GM12878 (cell line): ENCODE results near the gene PCBD1. TPM values are rescaled to one million over a fixed set of nuclear protein-coding genes. Genes with fewer than 3 reads are reported as not detected.

Experiments used
- ATAC-seq: fragments of 200-7000 bp; cut with Tn5 transposase; 3 replicates; pipeline ENCODE4 v1.9.1; 2020; ENCODE audit warnings: mild to moderate bottlenecking, moderate library complexity
- BruUV-seq: library from RNA; stranded (reverse); fragments of 400-500 nt; replicated peaks from 2 replicates; lab custom pipeline; 2021; lab: Mats Ljungman, UMichigan
- CTCF ChIA-PET: fragments of 300-600 bp; sonication (Branson Sonifier 250); formaldehyde crosslinking; extraction: SDS; loops from one replicate; lab custom pipeline; 2021; ENCODE audit warnings: inconsistent platforms; lab: Yijun Ruan, JAX
- POLR2A ChIA-PET: fragments of 350-600 bp; formaldehyde crosslinking; extraction: SDS; loops from one replicate; lab custom pipeline; 2021; ENCODE audit warnings: inconsistent platforms; lab: Charles Lee
- RAD21 ChIA-PET: fragments of 300-600 bp; sonication (Branson Sonifier 250); formaldehyde crosslinking; loops from one replicate; lab custom pipeline; 2023; ENCODE audit warnings: antibody characterized with exemption; ENCODE audit not compliant: unreplicated experiment; lab: Charles Lee
- SMC1A ChIA-PET: fragments of 300-600 bp; sonication (Branson Sonifier 250); formaldehyde crosslinking; loops from one replicate; lab custom pipeline; 2023; ENCODE audit not compliant: unreplicated experiment, uncharacterized antibody; lab: Charles Lee
- DNase-seq: peaks from one replicate; pipeline ENCODE4 v3.0.0-alpha.2; 2011; ENCODE audit warnings: low read depth, low spot score
- FAIRE-seq: peaks from 3 replicates; lab custom pipeline; 2011; peaks lifted over from hg19 to GRCh38; lab: Jason Lieb, UNC
- H2AFZ ChIP-seq: 2 replicates; pipeline ENCODE4 v1.6.0; 2011; ENCODE audit warnings: low read depth, low read length, control low read depth; ENCODE audit not compliant: control insufficient read depth
- H3K27ac ChIP-seq: 2 replicates; pipeline ENCODE4 v1.5.1; 2011; ENCODE audit warnings: control low read depth; ENCODE audit not compliant: control insufficient read depth, insufficient read depth
- H3K27me3 ChIP-seq, 2 experiments: replicated peaks in 1 of 2; 2 replicates each; pipeline versions ENCODE4 v1.6.0 to v1.6.1; 2011; ENCODE audit warnings: low read length in 1 of 2; ENCODE audit not compliant: control insufficient read depth in 2 of 2, insufficient read depth in 2 of 2
- H3K36me3 ChIP-seq, 2 experiments: 2 replicates each; pipeline ENCODE4 v1.5.1; 2011; ENCODE audit warnings: low read length in 1 of 2; ENCODE audit not compliant: control insufficient read depth in 2 of 2, insufficient read depth in 2 of 2
- H3K4me1 ChIP-seq: 2 replicates; pipeline ENCODE4 v1.6.1; 2011; ENCODE audit warnings: mild to moderate bottlenecking, low read length, moderate library complexity, mixed read lengths; ENCODE audit not compliant: control insufficient read depth, insufficient read depth
- H3K4me2 ChIP-seq: 2 replicates; pipeline ENCODE4 v1.6.0; 2011; ENCODE audit warnings: control low read depth; ENCODE audit not compliant: control insufficient read depth, insufficient read depth
- H3K4me3 ChIP-seq: fragments of 200-600 bp; sonication (generic); 2 replicates; pipeline ENCODE4 v1.5.1; 2016
- H3K79me2 ChIP-seq: 2 replicates; pipeline ENCODE4 v1.6.0; 2011; ENCODE audit warnings: low read length; ENCODE audit not compliant: control insufficient read depth, insufficient read depth
- H3K9ac ChIP-seq: 2 replicates; pipeline ENCODE4 v1.8.0; 2011; ENCODE audit warnings: low read length, control low read depth, mixed read lengths; ENCODE audit not compliant: control insufficient read depth, insufficient read depth
- H3K9me3 ChIP-seq: replicated peaks from 3 replicates; pipeline ENCODE4 v1.5.1; 2011; ENCODE audit warnings: mild to moderate bottlenecking, low read length; ENCODE audit not compliant: control insufficient read depth, insufficient read depth
- H4K20me1 ChIP-seq: 2 replicates; pipeline ENCODE4 v1.6.0; 2011; ENCODE audit not compliant: control insufficient read depth, insufficient read depth
- PAX5 ChIP-seq: IDR thresholded peaks from 2 replicates; pipeline ENCODE4 v1.6.1; 2011; ENCODE audit warnings: low read depth, low read length, borderline replicate concordance
- REST ChIP-seq: IDR thresholded peaks from 2 replicates; pipeline ENCODE4 v1.6.1; 2012; ENCODE audit warnings: mild to moderate bottlenecking, low read depth, low read length
- SREBF2 ChIP-seq: IDR thresholded peaks from 2 replicates; pipeline ENCODE4 v1.6.1; 2012; ENCODE audit warnings: mild to moderate bottlenecking, low read length
- STAT1 ChIP-seq: fragments of 450-650 bp; conservative IDR thresholded peaks from 2 replicates; pipeline ENCODE4 v1.6.1; 2014; ENCODE audit warnings: antibody characterized with exemption, mild to moderate bottlenecking
- WGBS: methylation state at CpG from one replicate; pipeline ENCODE4 v1.1.6; 2016; ENCODE audit warnings: low lambda C conversion rate; ENCODE audit not compliant: insufficient replicate concordance, insufficient coverage; ENCODE audit errors: missing lambda C conversion rate; 5-methylcytosine and 5-hydroxymethylcytosine counted together
- in situ Hi-C: fragments of 300-500 bp; cut with MboI; formaldehyde crosslinking; loops from 9 replicates; pipeline ENCODE4 v1.14.3; 2018; ENCODE audit warnings: mixed read lengths
- intact Hi-C: fragments of 100-400 bp; cut with micrococcal nuclease; formaldehyde crosslinking; loops from one replicate; pipeline ENCODE4 v1.14.2; 2022; ENCODE audit not compliant: unreplicated experiment
- polyA plus RNA-seq, 11 experiments: library from polyadenylated mRNA; depleted of rRNA in 4 of 11; unstranded in 6 of 11; stranded (reverse) in 5 of 11; fragments of >200 nt; fragmentation: Nextera tagmentation in 4 of 11; fragmentation: Illumina TruSeq in 1 of 11; extraction: Ambion mirVana in 4 of 11; extraction: Trizol in 1 of 11; gene quantifications; 1 replicate in 1 of 11; 2 replicates in 10 of 11; pipeline versions ENCODE4 v1.2.1 to v1.2.3, GENCODE V29; 2011 to 2016; ENCODE audit warnings: inconsistent platforms in 2 of 11, missing spikeins in 2 of 11, low read depth in 1 of 11
- total RNA-seq, 4 experiments: library from RNA; depleted of rRNA in 3 of 4; stranded (reverse); fragments of >200 nt in 3 of 4; fragmentation: Illumina TruSeq in 1 of 4; extraction: Trizol in 1 of 4; gene quantifications; 2 replicates each; pipeline versions ENCODE4 v1.2.1 to v1.2.3, GENCODE V29; 2013 to 2021

The PCBD1 gene
- total and polyA plus RNA-seq, 10 of the 15 experiments (the other 5 are each of a cell fraction or from before 2014, with no cell fraction given) = 5.6 to 66.8 (median 34.2) TPM

DNA sequence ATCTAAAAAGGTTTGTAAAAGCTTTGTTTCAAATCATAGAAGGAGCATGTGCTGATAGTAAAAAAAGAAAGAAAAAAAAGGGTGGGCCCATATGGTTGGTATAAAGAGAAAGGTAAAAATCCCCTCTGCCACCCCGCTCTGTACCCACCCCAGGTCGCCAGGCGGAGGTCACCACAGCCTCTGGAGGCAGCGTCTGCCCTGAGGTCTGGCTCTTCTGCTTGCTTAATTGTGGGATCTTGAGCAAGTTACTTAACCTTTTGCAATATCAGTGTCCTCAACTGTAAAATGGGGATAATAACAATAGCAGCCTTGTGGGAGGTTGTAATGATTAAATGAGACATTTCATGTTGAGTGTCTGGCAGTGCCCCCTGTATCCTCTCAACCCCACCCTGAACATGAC lies 10.7 kb upstream of the PCBD1 start:
- Histone ChIP-seq H3K4me2 (no peak overlapping the region), H3K9ac (no peak overlapping the region), H3K36me3 (no peaks in the 10 kb centered on the region), H3K4me3 (no peak overlapping the region), H3K27me3 (0 out of 4 replicates have a peak, but pooled peaks cover 0 to 2% of the 10 kb centered on the region in 2 experiments), H3K4me1 (no peaks in the 10 kb centered on the region), H3K9me3 (no peaks in the 10 kb centered on the region), H4K20me1 (no peaks in the 10 kb centered on the region), H3K79me2 (no peaks in the 10 kb centered on the region), H2AFZ (no peak overlapping the region), H3K27ac (no peak overlapping the region)
- TF ChIP-seq PAX5 = no peak
- TF ChIP-seq REST = no peak
- no peak for TF ChIP-seq STAT1
- no peak for TF ChIP-seq SREBF2
- CTCF ChIA-PET = no interaction called here
- SMC1A ChIA-PET = interaction anchor here (1.1 kb wide), 1 partner anchor 27 kb away, joined by 3 read pairs; no protein-coding TSS in a partner anchor
- POLR2A ChIA-PET = no interaction called here
- in situ Hi-C loops = no loop called here
- WGBS = 32% methylated on average over 4 of the region's 4 CpGs
- no TSS peak for BruUV-seq
- DNase-seq = no peak
- intact Hi-C loops = no loop called here
- no peak for FAIRE-seq
- RAD21 ChIA-PET = no interaction called here
- ATAC-seq = no peak
